Peyer's patch (tissue), 4 donors: ENCODE data around the gene DUOX1. TPM values are rescaled to one million over a fixed set of nuclear protein-coding genes. Genes with fewer than 3 reads are reported as not detected.
A peak's percentile ranks its signal among the peaks of the same experiment; 100 is the strongest.
"Not testable (repeated sequence)": the region's sequence is repeated elsewhere in the genome, so short reads cannot be mapped to it uniquely, and the experiment has no call there.

Source experiments
- DNase-seq, 3 donors: peaks; one replicate each; pipeline ENCODE4 v3.0.0-alpha.2; 2017 to 2019
- H3K27ac ChIP-seq, 4 donors: fragments of 200-600 bp; sonication (generic); one replicate each; pipeline ENCODE4 v1.5.1; 2016 to 2019
- H3K27me3 ChIP-seq, 2 donors: fragments of 200-600 bp; sonication (generic); one replicate each; pipeline ENCODE4 v1.5.1; 2019
- H3K36me3 ChIP-seq, 3 donors: fragments of 200-600 bp; sonication (generic); one replicate each; pipeline ENCODE4 v1.5.1; 2016 to 2019
- H3K4me1 ChIP-seq, 4 donors: fragments of 200-600 bp; sonication (generic); one replicate each; pipeline ENCODE4 v1.5.1; 2016 to 2019
- H3K4me3 ChIP-seq, 4 donors: fragments of 200-600 bp; sonication (generic); 1 replicate in 3 of 4; 2 replicates in 1 of 4; pipeline ENCODE4 v1.5.1; 2016 to 2019; ENCODE audit warnings: mild to moderate bottlenecking in 1 of 4
- H3K9me3 ChIP-seq, 4 donors: fragments of 200-600 bp; sonication (generic); one replicate each; pipeline ENCODE4 v1.5.1; 2016 to 2019; ENCODE audit warnings: mild to moderate bottlenecking in 1 of 4
- CTCF ChIP-seq, 6 experiments: fragments of 450-650 bp in 4 of 6; fragments of 200-600 bp in 2 of 6; sonication (generic) in 1 of 6; IDR thresholded peaks; one replicate each; pipeline ENCODE4 v1.5.1; 2017 to 2019; ENCODE audit warnings: antibody characterized with exemption in 6 of 6, mild to moderate bottlenecking in 3 of 6, moderate library complexity in 1 of 6
- POLR2A ChIP-seq, 2 donors: fragments of 450-650 bp; IDR thresholded peaks; one replicate each; pipeline ENCODE4 v1.5.1; 2017; ENCODE audit warnings: antibody characterized with exemption in 2 of 2, mild to moderate bottlenecking in 2 of 2, moderate library complexity in 2 of 2
- total RNA-seq, 4 donors: library from RNA; depleted of rRNA; stranded (reverse); fragments of >200 nt; gene quantifications; one replicate each; pipeline ENCODE4 v1.1.0, GENCODE V29; 2016

The DUOX1 gene
- total RNA-seq, result under 1 TPM in 2 of 4 donors, not detected in 2; 0.35 to 0.54 TPM

- H3K4me1 ChIP-seq, result peaks cover 0 to 13% (median 3%) of the 10 kb centered on the region in 4 donors
- peak within 1 kb of the TSS in 3 of 4 donors; percentile 12 to 36 (median 35) for H3K4me3 ChIP-seq
- H3K27me3 ChIP-seq, result peaks cover 0 to 16% of the 10 kb centered on the region in 2 donors
- H3K36me3 ChIP-seq, result no peaks in the 10 kb centered on the region
- H3K9me3 ChIP-seq, result no peaks in the 10 kb centered on the region
- H3K27ac ChIP-seq, result no peak within 1 kb of the TSS
- TF ChIP-seq CTCF (IDR thresholded peaks at IDR 0.05), result no peak
- no peak for TF ChIP-seq POLR2A (IDR thresholded peaks at IDR 0.05)
- peak in 2 of 3 donors; percentile 59 to 74 for DNase-seq
These were observed at the start of gene DUOX1, which contains the start of gene DUOXA1 for GRCh38 chr15:45129651-45130129. TSS of gene DUOX1 (plus strand) at chr15:45129994. CDS start at chr15:45131967, 1,973 bp downstream. TSS of gene DUOXA1 (minus strand) at chr15:45129879. CDS start at chr15:45123014, 6,865 bp downstream.

GRCh38 chr15:45080593-45080992 lies 49.2 kb upstream of the DUOX1 start:
- not testable (repeated sequence) for H3K4me3 ChIP-seq, DNase-seq, H3K36me3 ChIP-seq, H3K4me1 ChIP-seq, H3K27ac ChIP-seq, H3K27me3 ChIP-seq, H3K9me3 ChIP-seq

- H3K27me3 ChIP-seq, H3K4me1 ChIP-seq, H3K4me3 ChIP-seq, H3K36me3 ChIP-seq, DNase-seq, H3K27ac ChIP-seq, H3K9me3 ChIP-seq: not testable (repeated sequence)
These were observed 47.4 kb upstream of the DUOX1 start for GRCh38 chr15:45082412-45082811.

- Histone ChIP-seq H3K27ac (no peak overlapping the region), H3K27me3 (no peaks in the 10 kb centered on the region), H3K4me1 (no peaks in the 10 kb centered on the region), H3K36me3 (no peaks in the 10 kb centered on the region), H3K4me3 (no peak overlapping the region), H3K9me3 (no peaks in the 10 kb centered on the region)
- TF ChIP-seq POLR2A (IDR thresholded peaks at IDR 0.05), result no peak
- no peak for TF ChIP-seq CTCF (IDR thresholded peaks at IDR 0.05)
- no peak for DNase-seq
These were observed 46.6 kb upstream of the DUOX1 start for GRCh38 chr15:45083223-45083622.

GRCh38 chr15:45084163-45084562 lies 45.6 kb upstream of the DUOX1 start:
- no peak for DNase-seq
- TF ChIP-seq CTCF (IDR thresholded peaks at IDR 0.05), result no peak
- TF ChIP-seq POLR2A (IDR thresholded peaks at IDR 0.05), result no peak
- Histone ChIP-seq H3K27me3 (no peaks in the 10 kb centered on the region), H3K9me3 (no peaks in the 10 kb centered on the region), H3K4me1 (no peaks in the 10 kb centered on the region), H3K4me3 (no peak overlapping the region), H3K27ac (no peak overlapping the region), H3K36me3 (no peaks in the 10 kb centered on the region)

- Histone ChIP-seq H3K4me3 (no peak overlapping the region), H3K4me1 (no peaks in the 10 kb centered on the region), H3K27ac (no peak overlapping the region), H3K27me3 (no peaks in the 10 kb centered on the region), H3K9me3 (no peaks in the 10 kb centered on the region), H3K36me3 (no peaks in the 10 kb centered on the region)
- no peak for TF ChIP-seq POLR2A (IDR thresholded peaks at IDR 0.05)
- TF ChIP-seq CTCF (IDR thresholded peaks at IDR 0.05), result no peak
- no peak for DNase-seq
These were observed 42.3 kb upstream of the DUOX1 start for GRCh38 chr15:45087513-45087912.
